NCI-H2029 (cell line): ENCODE measurements around the gene NOXO1.
A peak's percentile ranks its signal among the peaks of the same experiment; 100 is the strongest.

Source experiments
- DNase-seq: peaks from one replicate; lab custom pipeline; 2025; lab: John Stamatoyannopoulos, UW

NOXO1 gene

GRCh38 chr16:2009791-2010510 is 28.7 kb upstream of the NOXO1 start, which contains the start of gene ZNF598:
ZNF598 (minus strand) TSS chr16:2009821.
- DNase-seq, result peak; percentile 81

- no peak for DNase-seq
These were observed 28.0 kb upstream of the NOXO1 start for GRCh38 chr16:2009164-2009711.

GRCh38 chr16:2008631-2009163 is 27.4 kb upstream of the NOXO1 start:
- no peak for DNase-seq

- DNase-seq, result peak; percentile 83
These were observed 26.8 kb upstream of the NOXO1 start for GRCh38 chr16:2008009-2008526.

GRCh38 chr16:2007081-2007836 is 26.0 kb upstream of the NOXO1 start:
- DNase-seq, result no peak

- DNase-seq, result no peak
These were observed 25.0 kb upstream of the NOXO1 start for GRCh38 chr16:2006317-2006716.

GRCh38 chr16:2005646-2006045 is 24.4 kb upstream of the NOXO1 start:
- no peak for DNase-seq

GRCh38 chr16:2004795-2005517 is 23.7 kb upstream of the NOXO1 start:
- DNase-seq, result no peak

- peak; percentile 87 for DNase-seq
These were observed 22.8 kb upstream of the NOXO1 start for GRCh38 chr16:2003827-2004641.

- no peak for DNase-seq
These were observed 22.1 kb upstream of the NOXO1 start for GRCh38 chr16:2003231-2003826.

- DNase-seq, result no peak
These were observed 21.3 kb upstream of the NOXO1 start for GRCh38 chr16:2002406-2003230.

- DNase-seq, result no peak
These were observed 20.4 kb upstream of the NOXO1 start for GRCh38 chr16:2001456-2002355.

- no peak for DNase-seq
These were observed 19.8 kb upstream of the NOXO1 start for GRCh38 chr16:2001035-2001434.

- no peak for DNase-seq
These were observed 18.7 kb upstream of the NOXO1 start for GRCh38 chr16:1999866-2000514.

- DNase-seq, result no peak
These were observed 17.9 kb upstream of the NOXO1 start for GRCh38 chr16:1998852-1999801.

GRCh38 chr16:1998360-1998835 is 17.1 kb upstream of the NOXO1 start:
- DNase-seq, result no peak
